Endodermal cell (in vitro differentiated cells): Measurements from ENCODE around the gene LAMB4. TPM values are rescaled to one million over a fixed set of nuclear protein-coding genes. Genes with fewer than 3 reads are reported as not detected.

Experiments used
- DNase-seq: peaks from one replicate; pipeline ENCODE4 v3.0.0-alpha.2; 2017
- H3K27ac ChIP-seq: 2 replicates; pipeline ENCODE4 v1.5.1; 2013; ENCODE audit warnings: mild to moderate bottlenecking, low read depth, low read length, moderate library complexity
- H3K27me3 ChIP-seq: 2 replicates; pipeline ENCODE4 v1.6.1; 2013; ENCODE audit warnings: mild to moderate bottlenecking, low read length, moderate library complexity; ENCODE audit not compliant: insufficient read depth, control insufficient read depth, poor library complexity, severe bottlenecking
- H3K36me3 ChIP-seq: 2 replicates; pipeline ENCODE4 v1.7.0; 2013; ENCODE audit warnings: mild to moderate bottlenecking, low read length, moderate library complexity; ENCODE audit not compliant: control insufficient read depth, insufficient read depth
- H3K4me1 ChIP-seq: one replicate; pipeline ENCODE4 v1.7.0; 2013; ENCODE audit warnings: low read length; ENCODE audit not compliant: control insufficient read depth, insufficient read depth
- H3K4me3 ChIP-seq: 2 replicates; pipeline ENCODE4 v1.5.1; 2013; ENCODE audit warnings: mild to moderate bottlenecking, low read length, moderate library complexity
- H3K9ac ChIP-seq: 2 replicates; pipeline ENCODE4 v1.6.1; 2013; ENCODE audit warnings: mild to moderate bottlenecking, low read length, moderate library complexity; ENCODE audit not compliant: poor library complexity, severe bottlenecking; ENCODE audit errors: extremely low read depth
- H3K9me3 ChIP-seq: 2 replicates; pipeline ENCODE4 v1.6.1; 2013; ENCODE audit warnings: mild to moderate bottlenecking, low read length, moderate library complexity; ENCODE audit not compliant: control insufficient read depth
- H3K27ac Mint-ChIP-seq: 2 replicates; pipeline ENCODE4 v1.8.0; 2020; ENCODE audit warnings: mixed read lengths
- H3K27me3 Mint-ChIP-seq: 2 replicates; pipeline ENCODE4 v1.8.0; 2021; ENCODE audit warnings: mild to moderate bottlenecking, mixed read lengths; ENCODE audit not compliant: insufficient read depth
- H3K36me3 Mint-ChIP-seq: 2 replicates; pipeline ENCODE4 v1.8.0; 2020; ENCODE audit warnings: low read depth, mixed read lengths
- H3K4me1 Mint-ChIP-seq: 2 replicates; pipeline ENCODE4 v1.8.0; 2020; ENCODE audit warnings: mixed read lengths
- H3K4me3 Mint-ChIP-seq: 2 replicates; pipeline ENCODE4 v1.8.0; 2020; ENCODE audit warnings: mild to moderate bottlenecking, moderate library complexity, mixed read lengths
- H3K9me3 Mint-ChIP-seq: 2 replicates; pipeline ENCODE4 v1.8.0; 2020; ENCODE audit warnings: mild to moderate bottlenecking, mixed read lengths
- WGBS, 2 experiments: methylation state at CpG; one replicate each; pipeline versions ENCODE4 v1.1.5 to v1.1.7; 2013; ENCODE audit warnings: missing lambda C conversion rate in 2 of 2, mixed read lengths in 1 of 2; ENCODE audit not compliant: insufficient coverage in 1 of 2, insufficient read length in 1 of 2; 5-methylcytosine and 5-hydroxymethylcytosine counted together
- total RNA-seq, 2 donors: library from RNA; stranded (reverse); fragmentation: NEBNext Ultra II Directional in 1 of 2; extraction: Animal tissue kit (Norgen Biotek cat#: 25700) in 1 of 2; gene quantifications; 2 replicates in 1 of 2; 3 replicates in 1 of 2; pipeline ENCODE4 v1.2.1, GENCODE V29; 2021
- TF ChIP-seq, protein P1 (sequence below): fragments of 200-600 bp; sonication (generic); conservative IDR thresholded peaks from 2 replicates; pipeline ENCODE4 v1.5.0; 2021; ENCODE audit warnings: antibody characterized with exemption, mild to moderate bottlenecking

The LAMB4 gene
- total RNA-seq, 2 donors from 2014 or later: not detected

DNA sequence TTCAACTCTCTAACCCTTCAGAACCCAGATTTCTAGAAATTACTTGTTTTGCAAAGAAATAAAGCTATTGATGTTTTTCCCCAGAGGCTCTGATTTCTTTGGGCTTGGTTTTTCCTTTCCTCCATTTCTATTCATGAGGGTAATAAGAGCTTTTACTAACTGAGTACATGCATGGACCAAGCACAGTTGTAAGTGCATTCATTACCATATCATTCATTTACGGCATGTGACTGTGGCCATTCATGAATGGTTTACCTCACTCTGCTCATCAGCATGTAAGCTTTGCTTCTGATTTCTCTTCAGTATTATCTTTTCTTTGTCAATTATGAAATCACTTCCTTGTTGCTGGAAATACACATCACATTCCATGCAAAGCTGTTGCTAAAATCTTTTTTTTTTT, 42.4 kb downstream of the LAMB4 start:
- TF ChIP-seq, protein P1, sequence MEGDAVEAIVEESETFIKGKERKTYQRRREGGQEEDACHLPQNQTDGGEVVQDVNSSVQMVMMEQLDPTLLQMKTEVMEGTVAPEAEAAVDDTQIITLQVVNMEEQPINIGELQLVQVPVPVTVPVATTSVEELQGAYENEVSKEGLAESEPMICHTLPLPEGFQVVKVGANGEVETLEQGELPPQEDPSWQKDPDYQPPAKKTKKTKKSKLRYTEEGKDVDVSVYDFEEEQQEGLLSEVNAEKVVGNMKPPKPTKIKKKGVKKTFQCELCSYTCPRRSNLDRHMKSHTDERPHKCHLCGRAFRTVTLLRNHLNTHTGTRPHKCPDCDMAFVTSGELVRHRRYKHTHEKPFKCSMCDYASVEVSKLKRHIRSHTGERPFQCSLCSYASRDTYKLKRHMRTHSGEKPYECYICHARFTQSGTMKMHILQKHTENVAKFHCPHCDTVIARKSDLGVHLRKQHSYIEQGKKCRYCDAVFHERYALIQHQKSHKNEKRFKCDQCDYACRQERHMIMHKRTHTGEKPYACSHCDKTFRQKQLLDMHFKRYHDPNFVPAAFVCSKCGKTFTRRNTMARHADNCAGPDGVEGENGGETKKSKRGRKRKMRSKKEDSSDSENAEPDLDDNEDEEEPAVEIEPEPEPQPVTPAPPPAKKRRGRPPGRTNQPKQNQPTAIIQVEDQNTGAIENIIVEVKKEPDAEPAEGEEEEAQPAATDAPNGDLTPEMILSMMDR: no peak
- Mint-ChIP-seq H3K4me3 (no peak overlapping the region), H3K36me3 (no peaks in the 10 kb centered on the region), H3K4me1 (peaks cover 13% of the 10 kb centered on the region), H3K27me3 (no peaks in the 10 kb centered on the region), H3K9me3 (no peaks in the 10 kb centered on the region), H3K27ac (no peak overlapping the region)
- no peak for DNase-seq
- H3K9ac ChIP-seq: no peak overlapping the region
- H3K9me3 ChIP-seq: no peaks in the 10 kb centered on the region
- H3K27ac ChIP-seq: no peak overlapping the region
- WGBS, 2 experiments: 92 to 96% methylated on average over 1 of the region's 1 CpG
- H3K4me3 ChIP-seq: no peak overlapping the region
- no peaks in the 10 kb centered on the region for H3K36me3 ChIP-seq
- H3K4me1 ChIP-seq: no peaks in the 10 kb centered on the region
- H3K27me3 ChIP-seq: no peaks in the 10 kb centered on the region

DNA sequence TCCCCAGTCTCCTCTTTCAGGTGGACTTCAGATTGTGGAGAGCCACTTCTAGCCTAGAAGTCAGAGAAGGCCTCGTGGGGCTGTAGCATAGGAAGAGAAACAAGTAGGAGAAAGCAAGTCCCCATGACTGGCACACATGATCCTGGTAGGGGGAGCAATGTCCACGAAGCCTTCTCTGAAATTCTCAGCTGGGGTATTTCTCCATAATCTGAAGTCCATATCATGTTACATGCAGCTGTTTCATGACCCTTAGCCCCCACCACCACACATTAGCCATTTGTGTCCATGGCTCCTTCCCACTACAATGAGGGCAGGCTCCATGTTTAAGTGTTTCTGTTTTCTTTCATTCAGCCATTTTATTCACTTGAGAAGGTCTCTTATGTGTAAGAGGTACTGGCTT, 43.2 kb downstream of the LAMB4 start:
- H3K36me3 ChIP-seq: no peaks in the 10 kb centered on the region
- DNase-seq: no peak
- no peak overlapping the region for H3K9ac ChIP-seq
- H3K27me3 ChIP-seq: no peaks in the 10 kb centered on the region
- H3K4me3 ChIP-seq: no peak overlapping the region
- H3K4me1 Mint-ChIP-seq: peaks cover 13% of the 10 kb centered on the region
- WGBS, 2 experiments: 60 to 90% methylated on average over 1 to 2 of the region's 2 CpGs
- H3K4me3 Mint-ChIP-seq: no peak overlapping the region
- no peaks in the 10 kb centered on the region for H3K36me3 Mint-ChIP-seq
- H3K27ac Mint-ChIP-seq: no peak overlapping the region
- no peaks in the 10 kb centered on the region for H3K4me1 ChIP-seq
- H3K27me3 Mint-ChIP-seq: no peaks in the 10 kb centered on the region
- no peak overlapping the region for H3K27ac ChIP-seq
- no peaks in the 10 kb centered on the region for H3K9me3 ChIP-seq
- H3K9me3 Mint-ChIP-seq: no peaks in the 10 kb centered on the region
- TF ChIP-seq, protein P1: no peak

DNA sequence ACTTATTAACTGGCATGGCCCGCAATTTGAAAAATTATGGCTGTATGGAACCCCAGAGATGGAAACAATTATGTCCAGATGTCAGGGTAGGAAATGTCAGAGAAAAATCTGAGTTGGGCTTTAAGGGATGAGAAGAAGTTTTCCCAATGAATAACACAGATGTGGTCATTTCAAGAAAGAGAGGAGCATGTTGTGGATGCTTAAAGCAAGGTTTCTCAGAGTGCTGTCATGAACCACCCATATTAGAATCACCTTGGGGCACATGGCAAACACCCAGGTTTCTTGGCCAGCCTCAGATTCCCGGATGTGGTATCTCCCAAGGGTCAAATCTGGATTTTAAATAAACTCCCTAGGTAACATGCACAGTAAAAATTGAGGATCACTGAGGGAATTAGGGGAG, 43.6 kb downstream of the LAMB4 start:
- Mint-ChIP-seq H3K27ac (no peak overlapping the region), H3K4me1 (peaks cover 12% of the 10 kb centered on the region)

More for the DNA sequence above, 43.6 kb downstream of the LAMB4 start:
- Histone ChIP-seq H3K27me3 (no peaks in the 10 kb centered on the region), H3K9me3 (peaks cover 3% of the 10 kb centered on the region), H3K4me3 (no peak overlapping the region), H3K27ac (no peak overlapping the region), H3K4me1 (no peaks in the 10 kb centered on the region), H3K9ac (no peak overlapping the region), H3K36me3 (no peaks in the 10 kb centered on the region)
- Mint-ChIP-seq H3K9me3 (peaks cover 4% of the 10 kb centered on the region), H3K4me3 (no peak overlapping the region), H3K36me3 (peaks cover 2% of the 10 kb centered on the region), H3K27me3 (no peaks in the 10 kb centered on the region)
- TF ChIP-seq, protein P1: no peak
- DNase-seq: no peak
- WGBS, 2 experiments: 91 to 100% methylated on average over 1 to 2 of the region's 2 CpGs
